Breast epithelium (tissue), 3 donors: ENCODE measurements around the gene GNG7.

Source experiments
- POLR2A ChIP-seq: fragments of 450-650 bp; IDR thresholded peaks from one replicate; pipeline ENCODE4 v1.6.1; 2016; ENCODE audit warnings: antibody characterized with exemption, mild to moderate bottlenecking, moderate library complexity
- POLR2AphosphoS5 ChIP-seq, 3 donors: sonication (generic); formaldehyde crosslinking; IDR thresholded peaks; one replicate each; pipeline ENCODE4 v1.6.1; 2017; ENCODE audit warnings: antibody characterized with exemption in 3 of 3
- TF ChIP-seq, protein P1 (sequence below), 3 donors: fragments of 450-650 bp; IDR thresholded peaks; one replicate each; pipeline ENCODE4 v1.5.1; 2016 to 2017; ENCODE audit warnings: antibody characterized with exemption in 3 of 3, mild to moderate bottlenecking in 3 of 3, moderate library complexity in 3 of 3

DNA sequence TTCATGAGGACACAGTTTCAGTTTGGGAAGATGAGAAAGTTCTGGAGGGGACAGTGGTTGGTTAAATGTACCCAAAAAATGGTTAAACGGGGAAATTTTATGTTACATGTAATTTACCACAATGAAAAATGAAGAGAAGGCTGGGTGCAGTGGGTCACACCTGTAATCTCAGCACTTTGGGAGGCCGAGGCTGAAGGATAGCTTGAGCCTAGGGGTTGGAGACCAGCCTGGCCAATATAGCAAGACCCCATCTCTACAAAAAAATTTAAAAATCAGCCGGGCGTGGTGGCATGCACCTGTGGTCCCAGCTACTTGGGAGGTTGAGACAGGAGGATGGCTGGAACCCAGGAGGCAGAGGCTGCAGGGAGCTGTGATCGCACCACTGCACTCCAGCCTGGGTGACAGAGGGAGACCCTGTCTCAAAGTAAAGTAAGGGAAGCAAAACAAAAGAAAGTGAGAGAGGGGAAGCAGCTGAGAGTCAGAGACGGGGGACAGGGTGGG lies 17.2 kb downstream of the GNG7 start:
- TF ChIP-seq, protein P1, sequence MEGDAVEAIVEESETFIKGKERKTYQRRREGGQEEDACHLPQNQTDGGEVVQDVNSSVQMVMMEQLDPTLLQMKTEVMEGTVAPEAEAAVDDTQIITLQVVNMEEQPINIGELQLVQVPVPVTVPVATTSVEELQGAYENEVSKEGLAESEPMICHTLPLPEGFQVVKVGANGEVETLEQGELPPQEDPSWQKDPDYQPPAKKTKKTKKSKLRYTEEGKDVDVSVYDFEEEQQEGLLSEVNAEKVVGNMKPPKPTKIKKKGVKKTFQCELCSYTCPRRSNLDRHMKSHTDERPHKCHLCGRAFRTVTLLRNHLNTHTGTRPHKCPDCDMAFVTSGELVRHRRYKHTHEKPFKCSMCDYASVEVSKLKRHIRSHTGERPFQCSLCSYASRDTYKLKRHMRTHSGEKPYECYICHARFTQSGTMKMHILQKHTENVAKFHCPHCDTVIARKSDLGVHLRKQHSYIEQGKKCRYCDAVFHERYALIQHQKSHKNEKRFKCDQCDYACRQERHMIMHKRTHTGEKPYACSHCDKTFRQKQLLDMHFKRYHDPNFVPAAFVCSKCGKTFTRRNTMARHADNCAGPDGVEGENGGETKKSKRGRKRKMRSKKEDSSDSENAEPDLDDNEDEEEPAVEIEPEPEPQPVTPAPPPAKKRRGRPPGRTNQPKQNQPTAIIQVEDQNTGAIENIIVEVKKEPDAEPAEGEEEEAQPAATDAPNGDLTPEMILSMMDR (IDR thresholded peaks at IDR 0.05), result no peak
- TF ChIP-seq POLR2A (no peak), POLR2AphosphoS5 (IDR thresholded peaks at IDR 0.05) (no peak)
